ENCODE data around the gene HIVEP3.

HIVEP3 gene

DNA sequence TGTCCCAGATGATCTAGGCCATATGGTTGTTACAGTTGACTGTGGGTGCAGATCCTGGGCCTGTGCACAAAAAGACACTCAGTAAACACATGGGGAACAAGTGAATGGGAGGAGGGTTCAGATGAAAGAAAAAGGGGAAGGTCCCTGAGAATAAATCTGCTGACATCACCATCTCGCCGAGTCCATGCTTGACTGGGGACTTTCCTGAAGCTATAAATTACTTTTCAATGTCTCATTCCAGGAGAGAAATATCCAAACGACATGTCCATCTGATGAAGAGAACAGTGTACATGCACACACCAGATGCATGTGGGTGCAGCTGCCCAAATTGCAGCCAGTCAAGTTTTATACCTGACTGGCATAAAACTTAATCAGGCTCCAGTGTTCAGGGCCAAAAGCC, 109.0 kb downstream of the HIVEP3 start:
- DNase-seq, result no peak

- no peak for DNase-seq
Observed at GRCh38 chr1:41807390-41807789, 111.3 kb downstream of the HIVEP3 start.

- DNase-seq, result no peak
Observed at GRCh38 chr1:41806472-41807155, 112.1 kb downstream of the HIVEP3 start.

GRCh38 chr1:41805771-41806471, 112.8 kb downstream of the HIVEP3 start:
- no peak for DNase-seq

DNA sequence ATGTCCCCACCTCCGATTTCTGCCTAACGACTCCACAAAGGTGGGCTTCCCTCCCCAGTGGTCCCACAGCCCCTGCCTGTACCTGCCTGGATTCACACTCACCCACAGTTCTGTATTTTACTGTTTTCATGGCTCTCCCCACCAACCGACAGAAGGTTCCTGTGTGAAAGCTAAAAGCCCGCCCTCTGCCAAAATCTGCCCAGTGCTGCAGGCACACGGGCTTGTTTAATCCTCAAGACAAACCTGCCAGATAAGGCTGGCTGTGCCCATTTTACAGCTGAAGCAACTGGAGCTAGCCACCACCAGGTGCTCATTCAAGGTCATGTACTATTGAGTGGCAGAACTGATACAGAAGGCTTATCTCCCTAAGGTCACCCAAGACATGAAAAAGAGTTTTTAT, 114.5 kb downstream of the HIVEP3 start:
- no peak for DNase-seq

DNA sequence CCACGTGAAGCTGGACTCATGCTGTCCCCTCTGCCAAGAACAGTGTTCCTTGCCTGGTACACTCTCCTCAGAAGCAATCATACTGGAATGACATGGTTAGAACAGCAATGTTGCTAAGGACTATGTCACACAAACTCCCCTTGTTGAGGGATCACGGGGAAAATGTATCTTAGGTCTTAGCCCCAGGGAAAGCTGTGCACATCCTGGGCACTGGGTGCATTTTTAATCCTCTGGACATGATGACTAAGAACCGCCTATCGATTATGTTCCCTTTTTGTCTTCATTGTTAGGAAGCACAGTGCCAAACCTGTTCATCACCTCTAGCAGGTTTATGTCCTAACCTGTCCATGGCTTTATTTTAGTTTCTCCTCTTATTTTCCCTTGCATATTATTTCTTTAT, 115.1 kb downstream of the HIVEP3 start:
- DNase-seq, result no peak

GRCh38 chr1:41802532-41803501, 115.9 kb downstream of the HIVEP3 start:
- DNase-seq, result no peak

GRCh38 chr1:41800311-41800829, 118.4 kb downstream of the HIVEP3 start:
- DNase-seq, result no peak

- no peak for DNase-seq
Observed at GRCh38 chr1:41799723-41800122, 119.0 kb downstream of the HIVEP3 start.

DNA sequence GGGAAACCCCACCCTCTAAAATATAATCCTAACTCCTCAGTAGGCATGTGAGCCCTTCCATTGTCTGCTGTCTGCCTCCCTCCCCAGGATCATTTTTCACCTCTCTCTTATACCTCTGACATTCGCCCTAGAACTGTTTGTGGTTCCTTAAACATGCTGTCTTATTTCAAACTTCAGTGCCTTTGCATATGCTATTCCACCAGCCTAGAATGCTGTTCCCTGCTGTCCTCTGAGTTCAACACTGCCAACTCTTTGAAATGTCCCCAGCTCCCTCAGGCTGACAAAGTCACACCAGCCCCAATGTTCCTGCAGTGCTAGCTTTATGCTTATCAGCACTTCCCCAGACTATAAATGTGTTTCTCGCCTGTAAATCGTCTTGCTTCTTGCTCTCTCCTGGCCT, 119.5 kb downstream of the HIVEP3 start:
- no peak for DNase-seq

- DNase-seq, result no peak
Observed at GRCh38 chr1:41795205-41795762, 123.4 kb downstream of the HIVEP3 start.

- DNase-seq, result no peak
Observed at GRCh38 chr1:41794031-41794430, 124.7 kb downstream of the HIVEP3 start.

DNA sequence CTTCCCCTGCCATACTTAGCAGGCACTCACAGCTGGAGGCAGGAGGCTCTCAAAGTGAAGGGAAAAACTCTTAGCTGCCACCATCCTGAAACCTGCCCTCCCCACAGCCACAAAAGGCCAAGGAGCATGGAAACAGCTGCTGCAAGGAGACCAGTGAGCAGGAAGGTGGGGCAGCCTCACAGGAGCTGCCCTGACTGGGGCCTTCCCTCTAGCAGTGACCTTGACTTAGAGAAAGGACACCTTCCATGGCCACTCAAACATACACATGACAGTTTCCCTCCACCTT, 126.3 kb downstream of the HIVEP3 start:
- DNase-seq, result no peak

- DNase-seq, result no peak
Observed at GRCh38 chr1:41791667-41792484, 126.8 kb downstream of the HIVEP3 start.

DNA sequence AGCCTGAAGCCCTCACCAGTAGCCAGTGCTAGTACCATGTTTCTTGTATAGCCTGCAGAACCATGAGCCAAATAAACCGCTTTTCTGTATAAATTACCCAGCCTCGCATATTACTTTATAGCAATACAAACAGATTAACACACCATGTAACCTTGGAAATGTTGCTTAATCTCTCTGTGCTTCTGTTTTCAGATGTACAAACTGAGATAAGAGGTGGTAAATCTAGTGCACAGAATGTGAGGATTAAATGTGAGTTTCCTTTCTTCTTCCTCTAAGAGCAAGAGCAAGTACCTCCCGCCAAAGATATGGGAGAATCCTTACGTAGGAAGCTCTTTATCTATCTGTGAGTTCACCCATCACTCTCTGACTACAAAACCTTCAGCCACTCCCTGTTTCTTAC, 128.4 kb downstream of the HIVEP3 start:
- no peak for DNase-seq

DNA sequence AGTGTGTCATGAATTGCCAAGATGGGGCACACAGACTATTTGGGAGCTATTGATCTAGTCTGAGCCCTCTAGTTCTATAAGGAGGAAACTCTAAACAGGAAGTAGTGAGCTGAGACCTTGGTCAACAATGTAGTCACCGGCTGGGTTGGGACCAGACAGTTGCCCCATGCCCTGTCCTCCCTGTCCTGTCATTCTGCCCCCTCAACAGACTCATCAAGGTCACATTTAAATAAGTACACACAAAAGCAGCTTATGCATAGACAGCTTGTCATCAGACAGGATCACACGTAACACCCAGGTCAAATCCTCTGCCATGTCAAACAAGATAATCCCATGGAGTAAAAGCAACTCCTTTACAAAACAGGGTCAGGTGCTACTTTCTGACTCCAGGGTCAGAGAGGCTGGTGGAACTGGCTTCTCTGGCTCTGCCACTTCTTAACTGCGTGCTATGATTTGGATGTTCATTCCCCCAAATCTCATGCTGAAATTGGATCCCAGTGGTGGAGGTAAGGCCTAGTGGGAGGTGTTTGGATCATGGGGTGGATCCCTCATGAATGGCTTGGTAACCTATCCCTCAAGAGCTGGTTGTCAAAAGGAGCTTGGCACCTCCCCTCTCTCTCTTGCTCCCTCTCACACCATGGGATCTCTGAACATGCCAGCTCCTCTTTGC, 128.9 kb downstream of the HIVEP3 start:
- no peak for DNase-seq

DNA sequence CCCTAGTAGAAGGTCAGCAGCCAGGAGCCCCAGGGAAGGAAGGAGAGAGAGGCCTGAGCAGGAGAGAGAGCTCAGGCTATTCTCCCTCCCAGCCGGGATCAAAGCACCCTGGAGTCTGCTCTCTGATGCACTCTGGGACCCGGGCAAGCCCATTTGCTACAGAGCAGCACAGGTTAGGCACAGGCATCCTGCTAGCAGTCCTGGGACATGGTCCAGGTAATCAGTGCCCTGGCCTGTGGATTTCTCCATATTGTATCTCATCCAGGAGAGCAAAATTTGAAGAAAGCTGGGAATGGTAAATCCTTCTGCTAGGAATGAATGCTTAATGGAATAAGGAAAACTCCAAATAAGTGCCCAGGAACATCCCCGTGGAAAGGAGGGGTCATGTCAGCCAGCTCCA, 130.3 kb downstream of the HIVEP3 start:
- no peak for DNase-seq

- no peak for DNase-seq
Observed at GRCh38 chr1:41784531-41785274, 134.0 kb downstream of the HIVEP3 start.

GRCh38 chr1:41783189-41783639, 135.5 kb downstream of the HIVEP3 start:
- no peak for DNase-seq

DNA sequence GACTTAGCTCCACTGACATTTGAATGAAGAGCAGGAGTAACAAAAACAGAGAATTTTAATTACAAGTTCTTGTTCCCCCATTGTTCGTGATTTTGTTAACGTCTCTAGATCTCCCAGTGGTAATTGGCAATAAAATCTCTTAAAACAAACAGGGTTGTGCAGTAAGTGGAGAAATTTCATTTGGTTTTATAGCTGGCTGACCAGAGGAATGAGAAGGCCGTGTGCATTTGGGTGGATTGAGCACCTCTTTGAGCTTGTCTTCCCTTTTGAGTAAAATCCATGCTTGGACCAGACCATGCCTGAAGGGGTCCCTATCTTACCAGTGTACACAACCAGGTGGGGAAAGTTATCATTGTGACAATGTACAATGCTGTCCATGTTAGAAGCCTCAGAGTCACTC, 137.8 kb downstream of the HIVEP3 start:
- DNase-seq, result no peak

GRCh38 chr1:41780322-41780721, 138.4 kb downstream of the HIVEP3 start:
- no peak for DNase-seq
